HepG2 (cell line): Measurements from ENCODE around the gene ZFHX3. TPM values are rescaled to one million over a fixed set of nuclear protein-coding genes. Genes with fewer than 3 reads are reported as not detected.

Experiments used
- FOXA3 ChIP-seq: IDR thresholded peaks from 2 replicates; pipeline ENCODE4 v1.6.1; 2016; ENCODE audit warnings: missing genetic modification reagents, missing compliant biosample characterization
- KIAA2018 ChIP-seq: sonication (generic); formaldehyde crosslinking; IDR thresholded peaks from 2 replicates; pipeline ENCODE4 v1.5.0; 2020; ENCODE audit warnings: mild to moderate bottlenecking, missing genetic modification reagents, borderline replicate concordance
- KLF6 ChIP-seq: IDR thresholded peaks from 2 replicates; pipeline ENCODE4 v1.8.0; 2016; ENCODE audit warnings: missing biosample characterization, missing genetic modification reagents
- MLXIP ChIP-seq: sonication (generic); formaldehyde crosslinking; IDR thresholded peaks from 2 replicates; pipeline ENCODE4 v1.9.0; 2021; ENCODE audit warnings: missing genetic modification reagents, borderline replicate concordance
- MTA1 ChIP-seq: sonication (generic); formaldehyde crosslinking; IDR thresholded peaks from 2 replicates; pipeline ENCODE4 v1.4.0; 2020; ENCODE audit warnings: missing genetic modification reagents, mild to moderate bottlenecking, borderline replicate concordance
- PATZ1 ChIP-seq: sonication (generic); formaldehyde crosslinking; IDR thresholded peaks from 2 replicates; pipeline ENCODE4 v1.4.0; 2020; ENCODE audit warnings: missing genetic modification reagents
- PRDM4 ChIP-seq: sonication (generic); formaldehyde crosslinking; IDR thresholded peaks from 2 replicates; pipeline ENCODE4 v1.9.0; 2021; ENCODE audit warnings: missing genetic modification reagents, borderline replicate concordance
- SIN3A ChIP-seq: IDR thresholded peaks from 2 replicates; pipeline ENCODE4 v1.6.1; 2011; ENCODE audit warnings: low read depth, mild to moderate bottlenecking, control low read depth, low read length, borderline replicate concordance
- TAF15 ChIP-seq: fragments of 200-400 bp; formaldehyde crosslinking; IDR thresholded peaks from one replicate; pipeline ENCODE4 v1.6.1; 2018; ENCODE audit warnings: mild to moderate bottlenecking, low read depth, low read length; ENCODE audit not compliant: poor library complexity, severe bottlenecking
- ZBTB1 ChIP-seq: sonication (generic); formaldehyde crosslinking; IDR thresholded peaks from 2 replicates; pipeline ENCODE4 v1.4.0; 2020; ENCODE audit warnings: missing genetic modification reagents, borderline replicate concordance
- ZFP37 ChIP-seq: sonication (generic); formaldehyde crosslinking; IDR thresholded peaks from 2 replicates; pipeline ENCODE4 v1.4.0; 2020; ENCODE audit warnings: missing genetic modification reagents, borderline replicate concordance
- ZNF296 ChIP-seq: sonication (generic); formaldehyde crosslinking; conservative IDR thresholded peaks from 2 replicates; pipeline ENCODE4 v1.5.0; 2020; ENCODE audit warnings: mild to moderate bottlenecking, missing genetic modification reagents
- polyA plus RNA-seq, 8 experiments: library from polyadenylated mRNA; depleted of rRNA in 3 of 8; stranded (reverse) in 7 of 8; unstranded in 1 of 8; fragments of >200 nt; fragmentation: Illumina TruSeq in 4 of 8; extraction: Trizol in 4 of 8; gene quantifications; 2 replicates each; pipeline versions ENCODE4 v1.2.1 to v1.2.3, GENCODE V29; 2011 to 2016; ENCODE audit warnings: low read depth in 4 of 8, missing spikeins in 1 of 8, mixed read lengths in 1 of 8; ENCODE audit not compliant: insufficient read depth in 1 of 8
- total RNA-seq, 5 experiments: library from RNA; depleted of rRNA; stranded (reverse); fragments of >200 nt; fragmentation: Illumina TruSeq; extraction: Trizol; gene quantifications; 2 replicates each; pipeline ENCODE4 v1.2.3, GENCODE V29; 2016; ENCODE audit warnings: low read depth in 1 of 5

The ZFHX3 gene
- total and polyA plus RNA-seq, 2 of the 13 experiments (the other 11 are each of a cell fraction or from before 2014, with no cell fraction given) = 5.0 to 6.0 TPM

GRCh38 chr16:73037845-73038570 lies 9.9 kb downstream of the ZFHX3 start (continued):
- TF ChIP-seq FOXA3 (CRISPR knock-in tag) (peak; percentile 80), ZBTB1 (no peak), MLXIP (CRISPR knock-in tag) (no peak), ZFP37 (CRISPR knock-in tag) (no peak), SIN3A (no peak), KIAA2018 (0 out of 2 replicates have a peak, but pooled peaks have one; percentile 50), PATZ1 (peak; percentile 92), PRDM4 (CRISPR knock-in tag) (no peak), ZNF296 (CRISPR knock-in tag) (no peak), KLF6 (CRISPR knock-in tag) (no peak), MTA1 (CRISPR knock-in tag) (peak; percentile 77), TAF15 (no peak)
